ENCODE data around the gene SPIRE2. TPM values are rescaled to one million over a fixed set of nuclear protein-coding genes. Genes with fewer than 3 reads are reported as not detected.
A peak's percentile ranks its signal among the peaks of the same experiment; 100 is the strongest.
"Not testable (repeated sequence)": the region's sequence is repeated elsewhere in the genome, so short reads cannot be mapped to it uniquely, and the experiment has no call there.

SPIRE2 gene
- total and polyA plus RNA-seq, 2 donors from 2014 or later, result 2.9 to 6.5 TPM

DNA sequence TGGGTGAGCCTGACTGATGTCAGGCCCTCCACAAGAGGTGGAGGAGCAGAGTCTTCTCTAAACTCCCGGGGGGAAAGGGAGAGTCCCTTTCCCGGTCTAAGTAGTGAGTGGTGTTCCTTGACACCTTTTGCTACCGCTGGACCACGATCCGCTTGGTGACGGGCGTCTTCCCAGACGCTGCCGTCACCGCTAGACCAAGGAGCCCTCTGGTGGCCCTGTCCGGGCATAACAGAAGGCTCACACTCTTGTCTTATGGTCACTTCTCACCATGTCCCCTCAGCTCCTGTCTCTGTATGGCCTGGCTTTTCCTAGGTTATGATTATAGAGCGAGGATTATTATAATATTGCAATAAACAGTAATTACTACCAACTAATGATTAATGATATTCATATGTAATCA is 35.2 kb upstream of the SPIRE2 start:
- H3K9me3 ChIP-seq (ENCODE audit: control insufficient read depth in 2 of 3, insufficient read depth in 1 of 3, low read length in 3 of 3); H3K27ac ChIP-seq (ENCODE audit: low read depth in 2 of 2, low read length in 2 of 2); FAIRE-seq; H3K27me3 ChIP-seq (ENCODE audit: control insufficient read depth, insufficient read depth, low read length); H3K4me3 ChIP-seq (ENCODE audit: low read length in 3 of 3); H3K36me3 ChIP-seq (ENCODE audit: control insufficient read depth in 2 of 3, insufficient read depth in 3 of 3, low read length in 3 of 3); H3K9ac ChIP-seq (ENCODE audit: low read length in 3 of 3); intact Hi-C loops (cut with DNase I); H3K4me1 ChIP-seq (ENCODE audit: control insufficient read depth in 2 of 3, insufficient read depth in 2 of 3, low read depth in 1 of 3, low read length in 3 of 3): not testable (repeated sequence)
- DNase-seq, result peak in 3 of 5 donors; percentile 15 to 26 (median 24)
- TF ChIP-seq, protein P1, sequence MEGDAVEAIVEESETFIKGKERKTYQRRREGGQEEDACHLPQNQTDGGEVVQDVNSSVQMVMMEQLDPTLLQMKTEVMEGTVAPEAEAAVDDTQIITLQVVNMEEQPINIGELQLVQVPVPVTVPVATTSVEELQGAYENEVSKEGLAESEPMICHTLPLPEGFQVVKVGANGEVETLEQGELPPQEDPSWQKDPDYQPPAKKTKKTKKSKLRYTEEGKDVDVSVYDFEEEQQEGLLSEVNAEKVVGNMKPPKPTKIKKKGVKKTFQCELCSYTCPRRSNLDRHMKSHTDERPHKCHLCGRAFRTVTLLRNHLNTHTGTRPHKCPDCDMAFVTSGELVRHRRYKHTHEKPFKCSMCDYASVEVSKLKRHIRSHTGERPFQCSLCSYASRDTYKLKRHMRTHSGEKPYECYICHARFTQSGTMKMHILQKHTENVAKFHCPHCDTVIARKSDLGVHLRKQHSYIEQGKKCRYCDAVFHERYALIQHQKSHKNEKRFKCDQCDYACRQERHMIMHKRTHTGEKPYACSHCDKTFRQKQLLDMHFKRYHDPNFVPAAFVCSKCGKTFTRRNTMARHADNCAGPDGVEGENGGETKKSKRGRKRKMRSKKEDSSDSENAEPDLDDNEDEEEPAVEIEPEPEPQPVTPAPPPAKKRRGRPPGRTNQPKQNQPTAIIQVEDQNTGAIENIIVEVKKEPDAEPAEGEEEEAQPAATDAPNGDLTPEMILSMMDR (IDR thresholded peaks at IDR 0.05; ENCODE audit: borderline replicate concordance, extremely low read depth, insufficient read depth), result peak; percentile 60

GRCh38 chr16:89793955-89794354 is 34.3 kb upstream of the SPIRE2 start:
- intact Hi-C loops (cut with DNase I), result no loop called here
- Histone ChIP-seq H3K9me3 (ENCODE audit: control insufficient read depth in 2 of 3, insufficient read depth in 1 of 3, low read length in 3 of 3) (no peaks in the 10 kb centered on the region), H3K9ac (ENCODE audit: low read length in 3 of 3) (no peak overlapping the region), H3K36me3 (ENCODE audit: control insufficient read depth in 2 of 3, insufficient read depth in 3 of 3, low read length in 3 of 3) (no peaks in the 10 kb centered on the region), H3K27me3 (ENCODE audit: control insufficient read depth, insufficient read depth, low read length) (no peaks in the 10 kb centered on the region), H3K4me3 (ENCODE audit: low read length in 3 of 3) (no peak overlapping the region), H3K4me1 (ENCODE audit: control insufficient read depth in 2 of 3, insufficient read depth in 2 of 3, low read depth in 1 of 3, low read length in 3 of 3) (no peaks in the 10 kb centered on the region), H3K27ac (ENCODE audit: low read depth in 2 of 2, low read length in 2 of 2) (no peak overlapping the region)
- no peak for DNase-seq
- TF ChIP-seq, protein P1 (IDR thresholded peaks at IDR 0.05; ENCODE audit: borderline replicate concordance, extremely low read depth, insufficient read depth), result no peak
- no peak for FAIRE-seq

DNA sequence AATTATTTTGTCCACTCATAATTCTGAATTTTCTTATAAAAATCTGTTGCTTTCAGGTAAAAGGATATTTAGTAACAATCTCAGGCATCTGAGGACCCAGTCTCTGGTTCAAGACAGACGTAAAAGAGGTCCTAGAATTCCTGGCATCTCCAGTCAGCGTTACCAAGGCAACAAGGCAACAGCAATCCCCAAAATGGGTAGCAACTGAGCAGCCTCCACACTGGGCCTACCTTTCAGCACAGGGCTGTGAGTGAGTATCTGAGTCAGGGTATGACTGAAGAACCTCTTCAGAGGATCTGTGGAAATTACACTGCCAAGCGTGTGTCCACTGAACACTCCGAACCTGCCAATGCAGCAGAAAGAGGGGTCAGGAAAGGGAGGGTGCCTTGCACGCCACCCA is 32.6 kb upstream of the SPIRE2 start:
- DNase-seq (no peak), FAIRE-seq (no peak)
- TF ChIP-seq, protein P1 (IDR thresholded peaks at IDR 0.05; ENCODE audit: borderline replicate concordance, extremely low read depth, insufficient read depth), result no peak
- intact Hi-C loops (cut with DNase I), result no loop called here
- Histone ChIP-seq H3K4me1 (ENCODE audit: control insufficient read depth in 2 of 3, insufficient read depth in 2 of 3, low read depth in 1 of 3, low read length in 3 of 3) (peaks cover 0 to 4% (median 0%) of the 10 kb centered on the region in 3 donors), H3K27me3 (ENCODE audit: control insufficient read depth, insufficient read depth, low read length) (no peaks in the 10 kb centered on the region), H3K36me3 (ENCODE audit: control insufficient read depth in 2 of 3, insufficient read depth in 3 of 3, low read length in 3 of 3) (no peaks in the 10 kb centered on the region), H3K9ac (ENCODE audit: low read length in 3 of 3) (no peak overlapping the region), H3K27ac (ENCODE audit: low read depth in 2 of 2, low read length in 2 of 2) (no peak overlapping the region), H3K9me3 (ENCODE audit: control insufficient read depth in 2 of 3, insufficient read depth in 1 of 3, low read length in 3 of 3) (no peaks in the 10 kb centered on the region), H3K4me3 (ENCODE audit: low read length in 3 of 3) (no peak overlapping the region)

DNA sequence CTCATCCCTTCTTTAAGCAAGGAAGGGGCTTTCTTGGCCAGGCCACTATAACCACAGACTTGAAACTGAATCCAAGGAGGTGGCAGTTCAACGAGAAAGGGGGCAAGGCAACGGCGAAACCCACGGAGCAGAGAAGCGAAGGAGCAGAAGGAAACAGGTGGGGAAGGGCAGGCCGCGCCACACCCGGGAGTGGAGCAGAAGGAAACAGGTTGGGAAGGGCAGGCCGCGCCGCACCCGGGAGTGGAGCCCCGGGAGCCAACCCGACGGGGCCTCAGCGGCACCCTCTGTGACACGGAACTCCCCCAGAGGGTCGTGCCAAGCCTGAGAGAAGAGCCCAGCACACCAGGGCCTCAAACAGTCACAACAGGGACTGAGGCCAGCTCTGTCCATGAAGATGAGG is 32.2 kb upstream of the SPIRE2 start:
- FAIRE-seq, result no peak
- H3K9me3 ChIP-seq (ENCODE audit: control insufficient read depth in 2 of 3, insufficient read depth in 1 of 3, low read length in 3 of 3), result no peaks in the 10 kb centered on the region
- H3K4me3 ChIP-seq (ENCODE audit: low read length in 3 of 3), result no peak overlapping the region
- no peaks in the 10 kb centered on the region for H3K36me3 ChIP-seq (ENCODE audit: control insufficient read depth in 2 of 3, insufficient read depth in 3 of 3, low read length in 3 of 3)
- DNase-seq, result no peak
- H3K27ac ChIP-seq (ENCODE audit: low read depth in 2 of 2, low read length in 2 of 2), result no peak overlapping the region
- TF ChIP-seq, protein P1 (IDR thresholded peaks at IDR 0.05; ENCODE audit: borderline replicate concordance, extremely low read depth, insufficient read depth), result no peak
- intact Hi-C loops (cut with DNase I), result no loop called here
- H3K9ac ChIP-seq (ENCODE audit: low read length in 3 of 3), result no peak overlapping the region
- peaks cover 0 to 4% (median 0%) of the 10 kb centered on the region in 3 donors for H3K4me1 ChIP-seq (ENCODE audit: control insufficient read depth in 2 of 3, insufficient read depth in 2 of 3, low read depth in 1 of 3, low read length in 3 of 3)
- no peaks in the 10 kb centered on the region for H3K27me3 ChIP-seq (ENCODE audit: control insufficient read depth, insufficient read depth, low read length)

Measured in kidney (tissue), 14 donors.